GM12878 (cell line): ENCODE data around the gene SOAT2. TPM values are rescaled to one million over a fixed set of nuclear protein-coding genes. Genes with fewer than 3 reads are reported as not detected.

ENCODE experiments used
- CBX3 ChIP-seq: fragments of 200-600 bp; sonication (generic); IDR thresholded peaks from 2 replicates; pipeline ENCODE4 v1.6.1; 2016; ENCODE audit warnings: low read depth, borderline replicate concordance
- CBX5 ChIP-seq: sonication (generic); IDR thresholded peaks from 2 replicates; pipeline ENCODE4 v1.6.1; 2016; ENCODE audit warnings: low read depth, moderate library complexity, mild to moderate bottlenecking, inconsistent platforms
- CEBPB ChIP-seq, 2 experiments: fragments of 150-350 bp in 1 of 2; IDR thresholded peaks; 2 replicates each; pipeline ENCODE4 v1.6.1; 2012 to 2014; ENCODE audit warnings: low read depth in 2 of 2, low read length in 2 of 2, borderline replicate concordance in 1 of 2, inconsistent platforms in 1 of 2
- CEBPZ ChIP-seq: fragments of 150-350 bp; IDR thresholded peaks from 2 replicates; pipeline ENCODE4 v1.6.1; 2016; ENCODE audit warnings: low read depth, low read length
- CHD1 ChIP-seq: IDR thresholded peaks from 2 replicates; pipeline ENCODE4 v1.6.1; 2012; ENCODE audit warnings: low read depth, low read length, improper control_type of control experiment
- DPF2 ChIP-seq: fragments of 450-650 bp; IDR thresholded peaks from 2 replicates; pipeline ENCODE4 v1.6.1; 2017; ENCODE audit warnings: mild to moderate bottlenecking
- IKZF1 ChIP-seq: fragments of 450-650 bp; conservative IDR thresholded peaks from 2 replicates; pipeline ENCODE4 v1.6.1; 2017; ENCODE audit warnings: antibody characterized with exemption, mild to moderate bottlenecking
- MXI1 ChIP-seq: fragments of 150-350 bp; IDR thresholded peaks from 2 replicates; pipeline ENCODE4 v1.6.1; 2011; ENCODE audit warnings: low read depth, mild to moderate bottlenecking, inconsistent platforms, low read length, improper control_type of control experiment
- MYC ChIP-seq: IDR thresholded peaks from 2 replicates; pipeline ENCODE4 v1.6.1; 2011; ENCODE audit warnings: mild to moderate bottlenecking, low read length, moderate library complexity, inconsistent platforms; ENCODE audit not compliant: insufficient read depth, insufficient replicate concordance, insufficient read length, severe bottlenecking
- NFXL1 ChIP-seq: fragments of 450-650 bp; IDR thresholded peaks from 2 replicates; pipeline ENCODE4 v1.6.1; 2017; ENCODE audit warnings: antibody characterized with exemption, mild to moderate bottlenecking, borderline replicate concordance
- NR2C2 ChIP-seq: IDR thresholded peaks from 2 replicates; pipeline ENCODE4 v1.6.1; 2011; ENCODE audit warnings: borderline replicate concordance, low read depth; ENCODE audit not compliant: control insufficient read depth, insufficient read length
- RBBP5 ChIP-seq: fragments of 200-600 bp; sonication (generic); conservative IDR thresholded peaks from 2 replicates; pipeline ENCODE4 v1.6.1; 2016
- RELB ChIP-seq: fragments of 450-650 bp; IDR thresholded peaks from 2 replicates; pipeline ENCODE4 v1.6.1; 2017; ENCODE audit warnings: low read depth, mild to moderate bottlenecking, moderate library complexity
- SIN3A ChIP-seq: IDR thresholded peaks from 2 replicates; pipeline ENCODE4 v1.6.1; 2012; ENCODE audit warnings: low read depth, low read length, improper control_type of control experiment
- SMAD5 ChIP-seq: IDR thresholded peaks from 2 replicates; pipeline ENCODE4 v1.6.1; 2016; ENCODE audit warnings: antibody characterized with exemption, low read depth
- SRF ChIP-seq, 2 experiments: IDR thresholded peaks; 2 replicates each; pipeline ENCODE4 v1.6.1; 2011; ENCODE audit warnings: low read depth in 2 of 2, low read length in 2 of 2, mild to moderate bottlenecking in 1 of 2, moderate library complexity in 1 of 2
- YY1 ChIP-seq: IDR thresholded peaks from 2 replicates; pipeline ENCODE4 v1.6.1; 2011; ENCODE audit warnings: low read depth, mild to moderate bottlenecking, low read length
- ZBED1 ChIP-seq: IDR thresholded peaks from 2 replicates; pipeline ENCODE4 v1.6.1; 2016; ENCODE audit warnings: borderline replicate concordance
- ZNF24 ChIP-seq: fragments of 450-650 bp; IDR thresholded peaks from 2 replicates; pipeline ENCODE4 v1.6.1; 2017; ENCODE audit warnings: antibody characterized with exemption, mild to moderate bottlenecking
- polyA plus RNA-seq, 11 experiments: library from polyadenylated mRNA; depleted of rRNA in 4 of 11; unstranded in 6 of 11; stranded (reverse) in 5 of 11; fragments of >200 nt; fragmentation: Nextera tagmentation in 4 of 11; fragmentation: Illumina TruSeq in 1 of 11; extraction: Ambion mirVana in 4 of 11; extraction: Trizol in 1 of 11; gene quantifications; 1 replicate in 1 of 11; 2 replicates in 10 of 11; pipeline versions ENCODE4 v1.2.1 to v1.2.3, GENCODE V29; 2011 to 2016; ENCODE audit warnings: inconsistent platforms in 2 of 11, missing spikeins in 2 of 11, low read depth in 1 of 11
- total RNA-seq, 4 experiments: library from RNA; depleted of rRNA in 3 of 4; stranded (reverse); fragments of >200 nt in 3 of 4; fragmentation: Illumina TruSeq in 1 of 4; extraction: Trizol in 1 of 4; gene quantifications; 2 replicates each; pipeline versions ENCODE4 v1.2.1 to v1.2.3, GENCODE V29; 2013 to 2021
- TF ChIP-seq, protein P1 (sequence below): fragments of 450-650 bp; IDR thresholded peaks from 2 replicates; pipeline ENCODE4 v1.6.1; 2016; ENCODE audit warnings: mild to moderate bottlenecking
- TF ChIP-seq, protein P2 (sequence below): fragments of 450-650 bp; IDR thresholded peaks from 2 replicates; pipeline ENCODE4 v1.6.1; 2017; ENCODE audit warnings: borderline replicate concordance

Gene SOAT2
- total and polyA plus RNA-seq, 10 of the 15 experiments (the other 5 are each of a cell fraction or from before 2014, with no cell fraction given): 0.08 to 1.7 (median 0.69) TPM

GRCh38 chr12:53079226-53080117, 23.8 kb upstream of the SOAT2 start, which contains the start of gene SPRYD3 (continued):
- TF ChIP-seq NR2C2: no peak
- TF ChIP-seq DPF2: peak; percentile 99
- no peak for TF ChIP-seq YY1
- TF ChIP-seq CHD1: no peak
- TF ChIP-seq ZBED1: no peak
- no peak for TF ChIP-seq MYC
- TF ChIP-seq CBX5: no peak
- no peak for TF ChIP-seq SRF (IDR thresholded peaks at IDR 0.05; ENCODE audit: low read depth in 2 of 2, low read length in 2 of 2)
- TF ChIP-seq CEBPZ: 0 out of 2 replicates have a peak, but pooled peaks have one; percentile 36
- no peak for TF ChIP-seq CBX3
- TF ChIP-seq ZNF24: no peak
- TF ChIP-seq SMAD5: peak; percentile 68; the same call in 1 of the 2 replicates
- TF ChIP-seq RBBP5: no peak
- TF ChIP-seq, protein P1, sequence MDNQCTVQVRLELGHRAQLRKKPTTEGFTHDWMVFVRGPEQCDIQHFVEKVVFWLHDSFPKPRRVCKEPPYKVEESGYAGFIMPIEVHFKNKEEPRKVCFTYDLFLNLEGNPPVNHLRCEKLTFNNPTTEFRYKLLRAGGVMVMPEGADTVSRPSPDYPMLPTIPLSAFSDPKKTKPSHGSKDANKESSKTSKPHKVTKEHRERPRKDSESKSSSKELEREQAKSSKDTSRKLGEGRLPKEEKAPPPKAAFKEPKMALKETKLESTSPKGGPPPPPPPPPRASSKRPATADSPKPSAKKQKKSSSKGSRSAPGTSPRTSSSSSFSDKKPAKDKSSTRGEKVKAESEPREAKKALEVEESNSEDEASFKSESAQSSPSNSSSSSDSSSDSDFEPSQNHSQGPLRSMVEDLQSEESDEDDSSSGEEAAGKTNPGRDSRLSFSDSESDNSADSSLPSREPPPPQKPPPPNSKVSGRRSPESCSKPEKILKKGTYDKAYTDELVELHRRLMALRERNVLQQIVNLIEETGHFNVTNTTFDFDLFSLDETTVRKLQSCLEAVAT: peak; percentile 53; the same call in 1 of the 2 replicates
- TF ChIP-seq NFXL1: no peak
- no peak for TF ChIP-seq CEBPB (IDR thresholded peaks at IDR 0.05; ENCODE audit: borderline replicate concordance in 1 of 2, low read depth in 2 of 2, low read length in 2 of 2)
- TF ChIP-seq RELB: no peak
- peak; percentile 42 for TF ChIP-seq IKZF1
- TF ChIP-seq SIN3A: no peak
- TF ChIP-seq MXI1: no peak; the same call in 1 of the 2 replicates
- TF ChIP-seq, protein P2, sequence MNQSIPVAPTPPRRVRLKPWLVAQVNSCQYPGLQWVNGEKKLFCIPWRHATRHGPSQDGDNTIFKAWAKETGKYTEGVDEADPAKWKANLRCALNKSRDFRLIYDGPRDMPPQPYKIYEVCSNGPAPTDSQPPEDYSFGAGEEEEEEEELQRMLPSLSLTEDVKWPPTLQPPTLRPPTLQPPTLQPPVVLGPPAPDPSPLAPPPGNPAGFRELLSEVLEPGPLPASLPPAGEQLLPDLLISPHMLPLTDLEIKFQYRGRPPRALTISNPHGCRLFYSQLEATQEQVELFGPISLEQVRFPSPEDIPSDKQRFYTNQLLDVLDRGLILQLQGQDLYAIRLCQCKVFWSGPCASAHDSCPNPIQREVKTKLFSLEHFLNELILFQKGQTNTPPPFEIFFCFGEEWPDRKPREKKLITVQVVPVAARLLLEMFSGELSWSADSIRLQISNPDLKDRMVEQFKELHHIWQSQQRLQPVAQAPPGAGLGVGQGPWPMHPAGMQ: no peak
